Testis (tissue), 3 donors: ENCODE results near the gene CRHR1. TPM values are rescaled to one million over a fixed set of nuclear protein-coding genes. Genes with fewer than 3 reads are reported as not detected.

Experiments
- DNase-seq: peaks from one replicate; pipeline ENCODE4 v3.0.0-alpha.2; 2019
- H3K27ac ChIP-seq, 2 donors: fragments of 200-600 bp; sonication (generic); one replicate each; pipeline ENCODE4 v1.5.1; 2019
- H3K27me3 ChIP-seq: fragments of 200-600 bp; sonication (generic); one replicate; pipeline ENCODE4 v1.5.1; 2019
- H3K36me3 ChIP-seq: fragments of 200-600 bp; sonication (generic); one replicate; pipeline ENCODE4 v1.5.1; 2017; ENCODE audit warnings: low read depth; ENCODE audit errors: missing control alignments
- H3K4me1 ChIP-seq: fragments of 200-600 bp; sonication (generic); one replicate; pipeline ENCODE4 v1.5.1; 2019
- H3K4me3 ChIP-seq, 2 donors: fragments of 200-600 bp; sonication (generic); one replicate each; pipeline ENCODE4 v1.5.1; 2017 to 2019
- H3K9me3 ChIP-seq: fragments of 200-600 bp; sonication (generic); one replicate; pipeline ENCODE4 v1.5.1; 2017
- CTCF ChIP-seq, 3 experiments: fragments of 450-650 bp in 2 of 3; fragments of 200-600 bp in 1 of 3; sonication (generic) in 1 of 3; IDR thresholded peaks; one replicate each; pipeline ENCODE4 v1.5.1; 2016 to 2019; ENCODE audit warnings: antibody characterized with exemption in 3 of 3, mild to moderate bottlenecking in 2 of 3, moderate library complexity in 1 of 3
- POLR2A ChIP-seq: fragments of 450-650 bp; IDR thresholded peaks from one replicate; pipeline ENCODE4 v1.6.1; 2017; ENCODE audit warnings: antibody characterized with exemption, mild to moderate bottlenecking, moderate library complexity
- WGBS, 2 donors: methylation state at CpG; one replicate each; pipeline ENCODE4 v1.1.5; 2018; 5-methylcytosine and 5-hydroxymethylcytosine counted together
- intact Hi-C: fragments of 100-400 bp; cut with DNase I; formaldehyde crosslinking; loops from one replicate; pipeline ENCODE4 v1.15.1; 2023; ENCODE audit warnings: low total_unique reads
- polyA plus RNA-seq: library from polyadenylated mRNA; stranded (reverse); fragments of 350-450 nt; fragmentation: Illumina TruSeq; extraction: RNeasy Lipid Tissue Mini Kit (QIAGEN cat#74804); gene quantifications from one replicate; pipeline ENCODE4 v1.2.3, GENCODE V29; 2014; ENCODE audit warnings: low read depth, low replicate concordance; ENCODE audit not compliant: insufficient read depth
- total RNA-seq, 2 donors: library from RNA; depleted of rRNA; stranded (reverse); fragments of >200 nt; gene quantifications; one replicate each; pipeline ENCODE4 v1.2.3, GENCODE V29; 2016

CRHR1 gene
- total and polyA plus RNA-seq, 3 donors from 2014 or later: 0.55 to 1.9 (median 0.55) TPM

GRCh38 chr17:45845376-45846185 lies 61.5 kb downstream of the CRHR1 start:
- no peaks in the 10 kb centered on the region for H3K36me3 ChIP-seq
- no peak overlapping the region for H3K4me3 ChIP-seq
- intact Hi-C loops: no loop called here
- no peak for DNase-seq
- 87 to 93% methylated on average over 20 to 35 of the region's 35 CpGs for WGBS, 2 donors
- no peaks in the 10 kb centered on the region for H3K9me3 ChIP-seq
- TF ChIP-seq POLR2A (no peak), CTCF (IDR thresholded peaks at IDR 0.05) (no peak)
- H3K27ac ChIP-seq: no peak overlapping the region
- no peaks in the 10 kb centered on the region for H3K27me3 ChIP-seq
- no peaks in the 10 kb centered on the region for H3K4me1 ChIP-seq

DNA sequence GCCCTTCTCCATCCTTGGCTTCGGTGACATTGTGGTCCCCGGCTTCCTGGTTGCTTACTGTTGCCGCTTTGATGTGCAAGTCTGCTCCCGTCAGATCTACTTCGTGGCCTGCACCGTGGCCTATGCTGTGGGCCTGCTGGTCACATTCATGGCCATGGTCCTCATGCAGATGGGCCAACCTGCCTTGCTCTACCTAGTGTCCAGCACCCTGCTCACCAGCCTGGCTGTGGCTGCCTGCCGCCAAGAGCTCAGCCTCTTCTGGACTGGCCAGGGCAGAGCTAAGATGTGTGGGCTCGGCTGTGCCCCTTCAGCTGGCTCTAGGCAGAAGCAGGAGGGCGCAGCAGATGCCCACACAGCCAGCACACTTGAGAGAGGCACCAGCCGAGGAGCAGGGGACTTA lies 62.1 kb downstream of the CRHR1 start:
- TF ChIP-seq CTCF (IDR thresholded peaks at IDR 0.05) (no peak), POLR2A (no peak)
- Histone ChIP-seq H3K27me3 (no peaks in the 10 kb centered on the region), H3K9me3 (no peaks in the 10 kb centered on the region), H3K4me3 (no peak overlapping the region), H3K4me1 (no peaks in the 10 kb centered on the region), H3K27ac (no peak overlapping the region), H3K36me3 (no peaks in the 10 kb centered on the region)
- no peak for DNase-seq
- 94 to 95% methylated on average over 3 to 10 of the region's 10 CpGs for WGBS, 2 donors
- intact Hi-C loops: no loop called here

DNA sequence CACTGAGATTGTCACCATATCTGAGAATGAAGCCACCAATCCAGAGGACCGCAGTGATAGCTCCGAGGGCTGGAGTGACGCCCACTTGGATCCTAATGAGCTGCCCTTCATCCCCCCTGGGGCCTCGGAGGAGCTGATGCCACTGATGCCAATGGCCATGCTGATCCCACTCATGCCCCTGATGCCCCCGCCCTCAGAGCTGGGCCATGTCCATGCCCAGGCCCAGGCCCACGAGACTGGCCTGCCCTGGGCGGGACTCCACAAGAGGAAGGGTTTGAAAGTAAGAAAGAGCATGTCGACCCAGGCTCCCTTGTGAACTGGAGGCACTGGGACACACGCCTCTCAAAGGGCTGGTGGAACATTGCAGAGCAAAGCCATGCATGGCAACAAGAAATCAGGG lies 62.5 kb downstream of the CRHR1 start:
- no peaks in the 10 kb centered on the region for H3K27me3 ChIP-seq
- H3K4me1 ChIP-seq: no peaks in the 10 kb centered on the region
- H3K4me3 ChIP-seq: no peak overlapping the region
- DNase-seq: no peak
- H3K27ac ChIP-seq: no peak overlapping the region
- no peaks in the 10 kb centered on the region for H3K9me3 ChIP-seq
- intact Hi-C loops: no loop called here
- no peaks in the 10 kb centered on the region for H3K36me3 ChIP-seq
- WGBS, 2 donors: 85 to 90% methylated on average over 3 to 9 of the region's 9 CpGs
- TF ChIP-seq POLR2A: no peak
- TF ChIP-seq CTCF (IDR thresholded peaks at IDR 0.05): no peak

DNA sequence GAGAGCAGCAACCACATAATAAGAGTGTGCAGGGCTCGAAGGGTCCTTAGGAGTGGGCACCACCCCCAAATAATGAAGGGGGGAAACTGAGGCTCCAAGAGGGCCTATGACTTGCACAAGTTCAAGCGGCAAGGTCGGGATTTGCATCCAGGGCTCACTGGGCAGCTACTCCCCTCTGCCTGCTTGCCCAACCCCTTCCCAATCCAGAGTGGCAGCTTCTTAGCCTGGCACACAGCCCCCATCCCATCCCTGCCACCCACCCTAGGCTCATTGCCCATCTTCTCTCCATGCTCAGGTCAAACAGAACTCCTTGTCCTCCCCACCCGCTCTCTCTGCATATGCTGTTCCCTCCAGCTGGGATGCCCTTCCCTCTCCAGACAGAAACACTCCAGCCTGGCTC lies 63.0 kb downstream of the CRHR1 start:
- intact Hi-C loops: no loop called here
- Histone ChIP-seq H3K27ac (no peak overlapping the region), H3K4me1 (no peaks in the 10 kb centered on the region), H3K9me3 (no peaks in the 10 kb centered on the region), H3K36me3 (no peaks in the 10 kb centered on the region), H3K27me3 (no peaks in the 10 kb centered on the region), H3K4me3 (no peak overlapping the region)
- 93 to 95% methylated on average over 4 of the region's 4 CpGs for WGBS, 2 donors
- DNase-seq: no peak
- TF ChIP-seq POLR2A (no peak), CTCF (IDR thresholded peaks at IDR 0.05) (no peak)

DNA sequence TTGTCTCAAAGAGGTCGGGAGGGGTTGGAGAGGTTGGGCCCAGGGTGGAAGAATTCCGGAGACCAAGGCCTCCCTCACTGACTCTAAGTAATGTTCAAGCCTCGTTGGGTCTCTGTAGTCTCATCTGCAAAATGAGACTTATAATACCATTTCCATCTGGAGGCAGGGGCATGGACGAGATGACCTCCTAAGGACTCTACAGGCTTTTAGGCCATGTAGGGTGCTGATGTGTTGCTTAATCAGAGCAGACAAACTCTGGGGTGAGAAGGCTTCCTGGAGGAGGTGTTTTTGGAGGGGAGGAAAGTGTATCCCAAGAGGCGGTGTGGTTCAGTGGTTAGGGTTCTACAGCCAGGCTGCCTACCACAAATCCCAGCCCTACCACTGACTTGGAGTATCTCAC lies 63.6 kb downstream of the CRHR1 start:
- Histone ChIP-seq H3K9me3 (no peaks in the 10 kb centered on the region), H3K27ac (no peak overlapping the region), H3K4me1 (no peaks in the 10 kb centered on the region), H3K36me3 (no peaks in the 10 kb centered on the region), H3K4me3 (no peak overlapping the region), H3K27me3 (no peaks in the 10 kb centered on the region)
- TF ChIP-seq POLR2A (no peak), CTCF (IDR thresholded peaks at IDR 0.05) (no peak)
- 88 to 91% methylated on average over 5 of the region's 5 CpGs for WGBS, 2 donors
- intact Hi-C loops: no loop called here
- no peak for DNase-seq
